GM12892 (cell line): ENCODE data around the gene IFT43.

Source experiments
- POLR2AphosphoS5 ChIP-seq: IDR thresholded peaks from 2 replicates; pipeline ENCODE4 v1.6.1; 2011; ENCODE audit warnings: low read depth, low read length, control low read depth
- TAF1 ChIP-seq: IDR thresholded peaks from 2 replicates; pipeline ENCODE4 v1.6.1; 2011; ENCODE audit warnings: low read depth, mild to moderate bottlenecking, control low read depth, low read length, borderline replicate concordance

DNA sequence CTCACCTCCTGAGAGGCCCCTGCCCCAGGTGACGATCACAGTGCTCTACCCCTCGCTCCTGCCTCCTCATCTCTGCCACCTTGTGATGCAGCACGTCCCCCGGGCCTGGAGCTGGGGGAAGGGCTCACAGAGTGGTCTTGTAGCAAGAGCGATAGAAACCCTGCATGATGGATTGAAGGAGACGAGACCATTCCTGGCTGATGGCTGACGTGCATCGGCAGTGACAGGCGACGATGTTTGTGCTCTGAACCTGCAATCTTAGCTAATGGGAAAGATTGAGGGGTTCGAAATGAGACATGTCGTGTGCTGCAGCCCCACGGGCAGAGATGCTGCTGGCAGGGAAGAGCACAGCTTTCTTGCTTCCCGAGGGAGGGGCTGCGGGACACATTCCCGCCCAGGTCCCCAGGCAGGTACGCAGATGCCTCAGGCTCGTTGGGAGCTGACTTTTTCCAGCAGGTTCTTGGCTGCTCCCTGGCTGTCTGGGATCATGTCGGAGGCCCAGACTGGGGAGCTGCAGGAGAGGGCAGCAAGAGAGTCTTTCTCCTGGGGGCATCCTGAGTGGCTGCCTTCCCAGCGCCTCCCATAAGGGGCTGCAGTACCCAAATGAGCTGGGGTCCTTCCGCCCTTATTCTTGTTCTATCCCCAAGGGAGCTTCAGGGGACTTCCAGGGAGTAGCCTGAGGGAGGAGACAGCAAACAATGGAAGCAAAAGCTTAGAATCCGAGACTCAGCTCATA, 127.5 kb downstream of the IFT43 start:
- TF ChIP-seq POLR2AphosphoS5 (no peak), TAF1 (no peak)
